GM11168 (cell line): Measurements from ENCODE around the gene ID1.
"Not testable (repeated sequence)": the region's sequence is repeated elsewhere in the genome, so short reads cannot be mapped to it uniquely, and the experiment has no call there.

ENCODE experiments used
- in situ Hi-C: fragments of 300-500 bp; cut with MboI; formaldehyde crosslinking; loops from one replicate; pipeline ENCODE4 v1.12.0; 2022; ENCODE audit warnings: low sequenced_read_pairs; ENCODE audit not compliant: unreplicated experiment

The ID1 gene

DNA sequence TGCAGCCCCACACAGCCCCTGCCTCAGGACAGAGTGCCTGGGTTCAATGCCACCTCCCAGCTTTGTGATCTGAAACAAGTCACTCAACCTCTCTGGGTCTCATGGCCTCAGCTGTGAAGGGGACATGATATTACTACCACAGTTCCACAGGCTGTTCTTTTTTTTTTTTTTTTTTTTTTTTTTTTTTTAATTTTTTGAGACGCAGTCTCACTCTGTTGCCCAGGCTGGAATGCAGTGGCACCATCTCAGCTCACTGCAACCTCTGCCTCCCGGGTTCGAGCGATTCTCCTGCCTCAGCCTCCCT, 8.7 kb upstream of the ID1 start:
- in situ Hi-C loops, result not testable (repeated sequence)

GRCh38 chr20:31596831-31597480, 8.1 kb upstream of the ID1 start:
- in situ Hi-C loops, result no loop called here

DNA sequence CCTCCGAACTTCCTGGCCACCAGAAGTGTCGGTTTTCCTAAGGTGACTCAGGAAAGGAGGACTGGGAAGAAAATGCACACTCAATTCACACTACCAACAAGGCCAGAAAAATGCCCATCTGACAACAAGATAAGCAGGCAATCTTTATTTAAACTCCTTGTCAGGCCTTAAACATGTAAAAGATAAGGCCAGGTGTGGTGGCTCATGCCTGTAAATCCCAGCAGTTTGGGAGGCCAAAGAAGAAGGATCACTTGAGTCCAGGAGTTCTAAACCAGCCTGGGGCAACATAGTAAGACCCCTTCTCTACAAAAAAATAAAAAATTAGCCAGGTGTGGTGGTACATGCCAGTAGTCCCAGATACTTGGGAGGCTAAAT, 7.6 kb upstream of the ID1 start:
- in situ Hi-C loops, result no loop called here

- in situ Hi-C loops, result no loop called here
Measured at GRCh38 chr20:31602431-31602778, 2.7 kb upstream of the ID1 start.

- in situ Hi-C loops, result no loop called here
Measured at GRCh38 chr20:31602779-31603441, 2.2 kb upstream of the ID1 start.

DNA sequence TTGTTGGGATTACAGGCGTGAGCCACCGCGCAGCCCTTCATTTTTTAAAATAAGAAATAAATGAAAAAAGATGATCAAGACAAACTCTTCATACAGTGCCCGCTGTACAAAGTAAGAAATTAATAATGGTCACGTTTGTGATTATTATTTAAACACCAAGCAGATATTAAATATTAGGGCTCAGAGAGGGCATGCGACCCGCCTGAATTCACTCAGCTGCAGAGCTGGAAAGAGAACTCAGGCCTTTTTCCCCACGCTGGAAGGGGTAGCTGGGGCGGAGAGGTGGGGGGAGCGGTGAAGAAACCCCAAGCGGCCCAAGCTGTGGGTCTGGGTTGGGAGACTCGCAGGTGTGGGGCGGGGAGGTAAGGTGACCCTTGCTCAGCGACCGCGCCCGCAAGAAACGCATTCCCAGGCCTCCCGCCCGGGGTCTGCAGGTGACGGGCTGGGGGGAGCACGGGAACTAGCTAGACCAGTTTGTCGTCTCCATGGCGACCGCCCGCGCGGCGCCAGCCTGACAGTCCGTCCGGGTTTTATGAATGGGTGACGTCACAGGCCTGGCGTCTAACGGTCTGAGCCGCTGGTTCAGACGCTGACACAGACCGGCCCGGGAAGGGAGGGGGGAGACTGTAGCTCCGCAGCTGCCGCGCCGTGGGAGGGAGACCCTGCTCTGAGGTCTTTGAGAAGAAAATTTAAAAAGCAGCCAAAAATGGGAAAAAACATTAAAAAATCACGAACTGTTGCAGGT, 1.1 kb upstream of the ID1 start:
- in situ Hi-C loops, result no loop called here

GRCh38 chr20:31604567-31605030, 490 bp upstream of the ID1 start:
- in situ Hi-C loops, result no loop called here

DNA sequence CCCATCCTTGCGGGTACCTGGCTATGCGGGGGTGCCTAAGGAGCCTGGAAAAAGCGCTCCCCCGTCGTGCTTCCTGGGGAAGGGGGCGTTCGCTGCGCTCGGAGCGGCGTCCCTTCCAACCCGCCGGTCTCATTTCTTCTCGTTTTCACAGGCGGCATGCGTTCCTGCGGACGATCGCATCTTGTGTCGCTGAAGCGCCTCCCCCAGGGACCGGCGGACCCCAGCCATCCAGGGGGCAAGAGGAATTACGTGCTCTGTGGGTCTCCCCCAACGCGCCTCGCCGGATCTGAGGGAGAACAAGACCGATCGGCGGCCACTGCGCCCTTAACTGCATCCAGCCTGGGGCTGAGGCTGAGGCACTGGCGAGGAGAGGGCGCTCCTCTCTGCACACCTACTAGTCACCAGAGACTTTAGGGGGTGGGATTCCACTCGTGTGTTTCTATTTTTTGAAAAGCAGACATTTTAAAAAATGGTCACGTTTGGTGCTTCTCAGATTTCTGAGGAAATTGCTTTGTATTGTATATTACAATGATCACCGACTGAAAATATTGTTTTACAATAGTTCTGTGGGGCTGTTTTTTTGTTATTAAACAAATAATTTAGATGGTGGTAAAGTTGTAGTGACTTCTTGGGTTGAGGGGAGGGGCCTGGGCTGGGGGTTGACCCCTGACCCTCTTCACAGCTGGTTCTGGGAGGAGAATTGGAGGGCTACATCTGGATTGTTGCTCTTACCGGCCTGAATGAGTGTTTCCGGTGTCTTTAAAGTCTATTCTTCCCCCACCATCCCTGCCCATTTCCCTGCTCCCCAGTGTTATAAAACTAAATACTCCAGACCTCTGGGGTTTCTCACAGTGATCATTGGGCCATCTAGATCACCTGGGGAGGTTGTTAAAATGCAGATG, 1.1 kb downstream of the ID1 start:
- in situ Hi-C loops, result no loop called here

DNA sequence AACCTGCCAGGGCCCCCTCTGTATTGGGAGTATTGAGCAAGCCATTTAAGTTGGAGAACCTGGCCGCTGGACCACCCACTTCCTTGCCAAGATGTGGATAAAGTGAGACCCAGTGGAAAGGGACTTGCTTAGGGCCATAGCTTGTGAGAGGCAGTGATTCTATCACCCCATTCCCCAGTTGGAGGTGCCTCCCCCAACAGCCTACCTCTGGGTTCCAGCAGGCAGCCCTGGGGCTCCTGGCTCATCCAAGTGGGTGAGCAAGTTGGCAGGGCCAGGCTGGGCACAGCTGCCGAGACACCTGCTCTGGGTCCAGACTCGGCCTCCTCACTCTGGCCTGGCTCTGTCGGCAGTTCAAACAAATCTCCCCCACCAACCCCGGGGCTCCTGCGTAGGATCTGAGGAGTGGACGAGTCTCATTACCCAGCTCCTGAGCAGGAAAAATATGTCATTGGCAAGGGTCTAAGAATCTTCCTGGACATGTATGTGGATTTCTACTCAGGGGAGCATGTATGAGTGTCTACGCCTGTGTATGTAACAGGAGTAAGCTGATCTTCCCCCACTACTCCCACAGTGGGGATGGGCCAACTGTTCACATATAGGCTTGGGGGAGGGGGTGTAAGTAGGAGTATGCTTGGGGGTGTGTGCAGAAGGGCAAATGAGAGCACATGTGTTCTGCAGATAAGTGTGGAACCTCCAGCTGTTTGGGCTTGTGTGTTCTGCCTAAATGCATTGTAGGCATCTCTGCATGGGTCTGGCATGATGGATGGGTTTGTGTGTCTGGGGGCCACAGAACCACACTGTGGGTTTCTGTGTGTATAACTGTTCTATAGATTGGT, 1.9 kb downstream of the ID1 start:
- in situ Hi-C loops, result no loop called here

GRCh38 chr20:31607640-31608250, 2.7 kb downstream of the ID1 start:
- in situ Hi-C loops, result no loop called here

DNA sequence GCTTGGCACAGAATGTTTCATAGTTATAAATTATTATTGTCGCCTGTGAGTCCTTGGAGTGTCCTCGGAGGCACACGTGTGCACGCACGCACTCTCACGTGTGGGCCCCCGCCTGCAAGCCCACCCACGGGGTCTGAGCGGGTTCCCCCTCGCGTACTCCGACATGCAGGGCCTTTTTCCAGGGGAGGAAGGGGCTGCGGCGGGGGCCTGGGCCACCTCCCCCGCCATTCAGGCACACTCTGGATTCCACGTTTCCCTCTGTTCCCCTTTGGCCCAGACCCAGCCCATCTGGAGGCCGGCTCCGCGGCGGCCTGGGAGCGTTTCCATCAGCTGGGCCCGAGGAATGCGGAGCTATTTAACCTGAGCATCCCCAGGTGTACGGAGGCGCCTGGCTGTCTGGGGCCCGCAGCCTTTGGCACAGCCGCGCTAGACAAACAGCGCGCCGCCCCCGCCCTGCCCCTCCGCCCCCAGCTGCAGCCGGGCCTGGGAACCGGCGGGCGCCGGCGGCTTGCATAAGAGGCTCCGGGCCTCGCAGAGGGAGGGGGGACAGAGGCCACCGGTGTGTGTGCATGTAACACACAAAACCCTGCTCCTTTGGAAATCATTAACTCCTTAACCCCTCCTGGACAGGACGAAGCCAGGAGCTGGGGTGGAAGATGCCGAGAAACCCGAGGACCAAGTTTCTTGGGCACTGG, 3.3 kb downstream of the ID1 start:
- in situ Hi-C loops, result no loop called here

- in situ Hi-C loops, result loop anchor here (5.0 kb wide), 1 partner anchor 50 kb away; no protein-coding TSS in a partner anchor
Measured at GRCh38 chr20:31612271-31612640, 7.2 kb downstream of the ID1 start.

DNA sequence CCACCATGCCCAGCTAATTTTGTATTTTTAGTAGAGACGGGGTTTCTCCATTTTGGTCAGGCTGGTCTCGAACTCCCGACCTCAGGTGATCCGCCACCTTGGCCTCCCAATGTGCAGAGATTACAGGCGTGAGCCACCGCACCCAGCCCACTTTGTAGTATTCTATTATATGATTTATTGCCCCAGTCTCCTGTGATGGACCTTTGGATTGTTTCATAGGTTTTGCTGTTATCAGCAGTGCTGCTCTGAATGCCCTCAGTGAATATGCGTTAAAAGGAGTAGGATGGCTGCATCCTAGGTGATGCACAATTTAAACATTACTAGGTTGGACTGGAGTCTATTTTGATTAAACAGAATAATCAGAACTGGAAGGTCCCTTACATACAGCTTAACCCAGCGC, 10.3 kb downstream of the ID1 start:
- in situ Hi-C loops, result no loop called here

DNA sequence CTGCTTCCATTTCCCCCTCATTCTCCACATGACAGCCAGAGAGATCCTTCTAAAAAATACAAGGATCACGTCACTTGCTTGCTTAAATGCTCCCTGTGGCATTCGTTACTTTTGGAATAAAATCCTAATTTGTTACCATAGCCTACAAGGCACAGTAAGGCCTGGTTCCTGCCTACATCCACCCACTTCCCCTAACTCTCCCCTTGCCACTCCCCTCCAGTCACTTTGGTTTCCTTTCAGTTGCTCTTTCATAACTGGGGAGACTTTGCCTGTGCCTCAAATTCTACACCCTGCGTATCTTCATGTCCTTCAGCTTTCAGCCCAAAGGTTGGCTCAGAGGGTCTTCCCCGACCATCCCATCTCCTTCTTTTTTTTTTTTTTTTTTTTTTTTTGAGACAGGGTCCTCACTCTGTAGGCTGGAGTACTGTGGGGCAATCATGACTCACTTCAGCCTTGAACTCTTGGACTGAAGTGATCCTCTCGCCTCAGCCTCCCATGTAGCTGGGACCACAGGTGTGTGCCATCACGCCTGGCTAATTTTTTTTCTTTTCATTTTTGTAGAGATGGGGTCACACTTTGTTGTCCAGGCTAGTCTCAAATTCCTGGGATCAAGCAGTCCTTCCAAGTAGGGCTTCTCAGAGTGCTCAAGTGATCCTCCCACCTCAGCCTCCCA, 12.5 kb downstream of the ID1 start:
- in situ Hi-C loops, result no loop called here

DNA sequence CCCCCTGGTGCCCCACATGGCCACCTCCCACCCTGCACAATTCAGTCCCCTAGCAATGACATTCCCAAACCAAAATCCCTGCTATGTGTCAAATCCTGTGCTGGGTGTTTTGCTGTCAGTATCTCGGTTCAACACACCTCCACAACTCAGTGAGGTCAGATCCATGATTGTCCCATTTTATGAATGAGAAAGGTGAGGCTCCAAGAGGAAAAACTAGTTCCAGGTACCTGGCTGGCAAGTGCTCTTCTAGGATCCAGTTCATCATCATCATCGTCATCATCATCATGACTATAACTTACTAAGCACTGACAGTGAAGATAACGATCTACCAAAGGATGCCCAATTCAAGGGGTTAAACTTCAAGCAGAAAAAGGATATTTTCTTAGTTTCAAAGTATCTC, 15.2 kb downstream of the ID1 start:
- in situ Hi-C loops, result no loop called here

DNA sequence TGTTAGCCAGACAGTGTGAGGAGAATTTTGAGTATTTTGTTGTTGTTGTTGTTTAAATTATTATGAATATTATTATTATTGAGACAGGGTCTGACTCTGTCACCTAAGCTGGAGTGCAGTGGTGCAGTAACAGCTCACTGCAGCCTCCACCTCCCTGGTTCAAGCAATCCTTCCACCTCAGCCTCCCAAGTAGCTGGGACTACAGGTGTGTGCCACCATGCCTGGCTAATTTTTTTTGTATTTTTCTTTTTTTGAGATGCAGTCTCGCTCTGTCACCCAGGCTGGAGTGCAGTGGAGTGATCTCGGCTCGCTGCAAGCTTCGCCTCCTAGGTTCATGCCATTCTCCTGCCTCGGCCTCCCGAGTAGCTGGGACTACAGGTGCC, 18.0 kb downstream of the ID1 start:
- in situ Hi-C loops, result not testable (repeated sequence)

- in situ Hi-C loops, result not testable (repeated sequence)
Measured at GRCh38 chr20:31626534-31626933, 21.4 kb downstream of the ID1 start.

DNA sequence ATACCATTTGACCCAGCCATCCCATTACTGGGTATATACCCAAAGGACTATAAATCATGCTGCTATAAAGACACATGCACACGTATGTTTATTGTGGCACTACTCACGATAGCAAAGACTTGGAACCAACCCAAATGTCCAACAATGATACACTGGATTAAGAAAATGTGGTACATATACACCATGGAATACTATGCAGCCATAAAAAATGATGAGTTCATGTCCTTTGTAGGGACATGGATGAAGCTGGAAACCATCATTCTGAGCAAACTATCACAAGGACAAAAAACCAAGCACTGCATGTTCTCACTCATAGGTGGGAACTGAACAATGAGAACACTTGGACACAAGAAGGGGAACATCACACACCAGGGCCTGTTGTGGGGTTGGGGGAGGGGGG, 23.0 kb downstream of the ID1 start:
- in situ Hi-C loops, result not testable (repeated sequence)
